HG03039 (cell line): ENCODE data around the gene GPR82.
A peak's percentile ranks its signal among the peaks of the same experiment; 100 is the strongest.
"Not testable (repeated sequence)": the region's sequence is repeated elsewhere in the genome, so short reads cannot be mapped to it uniquely, and the experiment has no call there.

Experiments used
- ATAC-seq: cut with Tn5 transposase; IDR thresholded peaks from one replicate; pipeline ENCODE4 v1.9.1; 2021; ENCODE audit warnings: mild to moderate bottlenecking, moderate library complexity; ENCODE audit not compliant: unreplicated experiment

The GPR82 gene

DNA sequence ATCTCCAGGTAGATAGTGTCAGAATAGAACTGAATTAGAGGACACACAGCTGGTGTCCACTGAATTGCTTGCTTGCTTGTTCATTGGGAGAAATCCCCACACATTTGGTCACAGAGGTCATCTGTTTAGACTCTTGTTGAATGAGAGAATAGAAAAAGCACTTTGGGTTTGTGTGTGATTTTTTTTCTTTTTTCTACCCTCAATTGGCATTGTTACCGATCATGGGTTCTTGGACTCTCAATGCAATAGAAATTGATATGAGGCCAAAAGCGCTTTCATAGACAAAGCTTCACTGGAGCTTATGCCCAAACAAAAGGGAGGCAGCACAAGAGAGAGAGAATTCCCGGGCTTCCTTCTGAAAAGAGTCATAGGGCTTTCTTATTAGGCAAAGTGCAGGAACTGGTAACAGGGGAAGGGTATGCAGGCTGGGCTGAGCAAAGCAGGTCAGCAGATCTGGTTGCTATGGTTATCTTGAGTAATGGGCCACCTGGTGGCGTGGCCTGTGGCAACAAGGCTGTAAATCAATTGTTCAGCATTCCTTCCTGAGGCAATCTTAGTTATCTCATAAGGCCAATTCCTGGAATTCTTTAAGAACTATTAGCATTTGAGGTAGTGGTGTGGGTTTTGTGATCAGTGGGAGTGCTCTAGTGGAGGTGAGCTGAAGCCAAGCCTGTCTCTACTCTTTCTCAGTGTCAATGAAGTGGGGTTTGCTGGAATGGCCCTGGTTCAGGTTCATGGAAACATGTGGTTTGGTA is 5.3 kb upstream of the GPR82 start:
- ATAC-seq: no peak

DNA sequence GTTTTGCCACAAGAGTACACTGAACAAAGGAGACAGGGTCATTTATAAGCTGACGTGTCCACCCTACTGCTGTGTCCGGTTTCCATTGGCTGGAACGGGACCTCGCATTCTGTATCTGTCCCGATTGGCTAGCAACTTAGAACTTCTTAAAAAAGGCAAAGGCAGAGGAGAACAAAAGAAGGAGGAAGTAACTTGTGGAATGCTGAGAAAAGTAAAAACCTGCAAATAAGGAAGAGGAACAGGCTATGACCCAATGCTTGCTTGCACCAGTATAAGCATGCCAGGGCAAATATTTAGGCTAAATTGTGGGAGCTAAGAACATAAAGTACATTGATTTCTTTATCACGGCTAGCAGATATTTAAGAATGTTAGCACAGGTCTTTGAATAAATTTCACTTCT is 4.4 kb upstream of the GPR82 start:
- ATAC-seq: not testable (repeated sequence)

DNA sequence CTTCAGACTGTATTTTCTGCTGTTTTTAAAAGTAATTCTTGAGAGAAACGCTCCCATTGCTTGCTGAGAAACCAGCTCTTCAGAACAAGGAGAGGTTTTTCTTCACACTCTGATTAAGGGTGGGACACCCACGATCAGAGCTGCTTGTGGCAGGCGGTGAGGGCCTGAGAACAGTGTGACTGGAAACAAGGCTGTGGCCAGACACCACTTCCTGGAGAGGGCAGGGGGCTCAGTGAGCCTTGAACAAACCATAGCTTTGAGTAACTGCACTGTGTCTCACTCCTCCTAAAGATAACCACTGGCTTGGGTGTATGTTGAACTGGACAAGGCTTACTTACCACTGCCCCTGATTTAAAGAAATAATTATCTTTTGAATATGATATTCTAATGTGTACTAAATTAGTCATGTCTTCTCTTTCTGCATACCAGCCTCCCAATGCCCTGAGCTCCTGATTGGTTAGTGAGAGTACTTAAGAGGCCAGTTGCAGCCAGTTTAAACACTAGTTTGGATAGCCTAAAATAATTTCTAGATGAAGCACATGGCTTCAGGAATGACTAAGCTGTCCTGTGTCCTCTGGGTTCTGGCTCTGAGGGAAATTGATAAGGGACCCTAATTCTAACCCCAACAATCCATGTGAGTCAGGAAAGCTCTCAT is 3.7 kb upstream of the GPR82 start:
- peak; percentile 70 for ATAC-seq

DNA sequence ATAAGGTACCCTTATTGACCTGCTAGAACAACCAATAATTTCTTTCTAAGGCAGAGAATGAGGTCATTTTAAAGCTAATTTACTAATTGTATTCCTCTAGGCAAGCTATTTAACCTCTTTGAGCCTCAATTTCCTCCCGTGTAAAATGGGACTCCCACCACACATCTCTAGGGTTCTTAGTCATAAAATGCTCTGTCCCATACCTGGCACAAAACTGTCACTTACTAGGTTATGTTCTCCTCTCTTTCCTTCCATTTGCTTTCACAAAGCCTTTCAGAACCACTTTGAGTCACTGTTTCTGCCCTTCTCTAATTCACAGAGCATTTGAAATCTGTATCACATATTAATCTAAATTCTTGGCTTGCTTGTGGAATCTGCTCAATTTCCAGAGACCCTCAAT is 2.4 kb upstream of the GPR82 start:
- ATAC-seq: no peak

DNA sequence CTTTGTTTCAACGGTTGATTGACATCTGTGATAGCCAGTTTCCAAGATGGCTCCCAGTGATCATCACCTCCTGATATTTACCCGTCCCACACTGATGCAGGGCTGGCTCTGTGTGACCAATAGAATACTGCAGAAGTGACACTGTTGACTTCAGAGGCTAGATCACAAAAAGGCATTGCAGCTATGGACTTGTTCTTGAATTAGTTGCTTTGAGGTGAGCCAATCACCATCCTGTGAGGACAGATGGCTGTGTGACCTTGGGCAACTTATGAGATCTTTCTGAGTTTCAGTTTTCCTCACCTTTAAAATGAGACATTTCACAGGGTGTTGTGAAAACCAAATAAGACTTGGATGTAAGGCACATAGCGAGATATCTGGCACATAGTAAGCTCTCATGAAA is 1.8 kb upstream of the GPR82 start:
- no peak for ATAC-seq

DNA sequence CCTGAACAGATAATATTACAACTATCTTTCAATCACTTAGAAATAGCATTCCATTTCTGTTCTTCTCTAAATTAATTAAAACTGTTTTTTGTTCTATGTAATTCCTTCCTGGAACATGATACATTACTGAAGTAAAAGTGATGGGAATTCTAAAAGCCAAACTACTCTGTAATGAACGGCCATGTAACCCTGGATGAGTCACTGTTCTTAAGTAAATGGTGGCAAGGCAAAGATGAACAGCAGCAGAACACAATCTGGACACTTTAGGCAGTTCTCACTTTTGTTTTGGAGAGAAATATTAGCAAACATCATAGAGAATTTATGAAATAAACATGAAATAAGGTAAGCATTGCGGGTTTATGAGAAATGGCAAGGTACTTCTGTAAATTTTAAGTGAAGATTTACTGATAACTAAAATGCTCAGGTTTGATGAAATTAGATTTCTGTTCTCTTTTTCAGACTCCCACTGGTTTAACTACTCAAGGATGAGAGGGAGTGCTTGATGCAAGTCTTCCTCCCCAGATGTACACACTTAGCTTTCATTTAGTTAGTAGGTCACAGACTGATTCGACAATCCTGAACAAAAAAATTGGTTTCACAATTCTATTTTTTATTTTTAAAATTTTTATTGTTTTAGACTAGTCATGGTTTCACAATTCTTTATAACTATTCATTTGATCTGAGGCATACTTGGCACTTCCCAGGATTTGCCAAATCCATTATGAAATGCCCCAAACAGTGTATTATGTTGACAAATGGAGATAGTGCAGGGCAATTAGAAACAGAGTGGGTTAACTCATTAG is 964 bp upstream of the GPR82 start:
- ATAC-seq: no peak

DNA sequence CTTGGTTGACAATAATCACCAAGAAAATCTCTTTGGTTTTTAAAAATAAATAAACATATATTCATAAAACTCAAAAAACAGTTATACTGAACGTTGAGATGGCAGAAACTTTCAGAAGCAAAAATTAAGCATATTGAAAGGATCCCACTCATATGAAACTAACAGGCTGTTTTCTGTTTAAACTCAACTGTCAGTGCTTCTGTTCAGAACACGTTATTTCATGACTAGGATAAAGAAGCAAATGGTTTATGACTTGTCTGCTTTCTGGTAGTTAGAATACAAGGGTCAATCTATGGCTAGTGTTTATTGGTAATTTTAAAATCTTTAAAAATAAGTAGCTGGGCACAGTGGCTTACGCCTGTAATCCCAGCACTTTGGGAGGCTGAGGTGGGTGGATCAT is 4.1 kb downstream of the GPR82 start:
- ATAC-seq: no peak

DNA sequence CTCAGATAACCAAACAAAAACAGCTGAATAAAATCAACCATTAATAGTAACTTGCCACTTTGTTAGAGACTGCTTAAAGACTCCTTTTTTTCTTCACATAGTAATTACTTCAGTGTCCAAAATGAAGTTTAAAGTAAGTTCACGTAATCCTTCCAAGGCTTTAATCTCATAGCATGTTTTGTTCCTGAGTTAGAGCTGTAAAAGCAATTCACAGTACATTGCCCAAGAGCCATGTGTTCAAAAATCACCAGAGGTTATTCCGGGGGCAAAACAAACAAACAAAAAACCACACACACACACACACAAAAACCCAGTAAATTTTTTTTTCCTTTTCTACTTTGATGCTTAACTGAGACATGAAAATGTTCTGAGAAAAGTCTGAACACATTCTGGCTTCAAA is 6.1 kb downstream of the GPR82 start:
- no peak for ATAC-seq

DNA sequence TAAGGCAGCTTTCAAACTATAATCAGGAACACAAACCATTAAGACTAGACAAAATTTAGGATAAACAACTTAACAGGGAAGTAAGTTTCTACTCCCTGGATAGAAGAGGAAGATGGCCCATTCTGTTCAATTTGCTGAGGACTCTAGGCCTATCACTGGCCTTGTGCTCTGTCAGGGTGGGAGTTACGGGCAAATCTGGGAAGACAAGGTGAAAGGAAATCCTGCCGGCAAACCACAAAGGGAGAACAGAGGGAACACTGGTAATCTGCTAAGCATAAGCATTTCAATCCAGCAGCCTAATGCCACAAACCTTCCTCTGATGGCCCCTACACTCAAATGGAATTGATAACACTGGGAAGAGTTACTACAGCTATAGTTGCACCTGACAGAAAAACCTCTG is 8.3 kb downstream of the GPR82 start:
- no peak for ATAC-seq

DNA sequence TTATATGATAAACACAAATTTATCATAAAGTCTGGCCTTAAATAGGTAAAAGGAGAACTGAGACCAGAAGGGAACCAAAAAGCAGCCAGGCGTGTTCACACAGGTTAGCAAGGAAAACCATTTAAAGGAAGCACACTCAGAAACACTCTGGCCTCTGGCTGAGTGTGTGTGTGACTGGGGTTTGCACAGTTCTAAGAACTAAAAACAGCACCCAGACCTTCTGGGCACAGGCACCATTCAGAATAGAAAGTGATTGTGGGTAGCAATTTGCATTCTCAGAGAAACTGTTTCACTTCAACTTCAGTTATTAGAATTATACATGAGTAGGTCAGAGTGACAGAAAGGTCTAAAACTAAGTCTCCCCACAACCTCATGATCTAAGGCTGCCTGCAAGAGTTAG is 10.0 kb downstream of the GPR82 start:
- peak; percentile 96 for ATAC-seq

DNA sequence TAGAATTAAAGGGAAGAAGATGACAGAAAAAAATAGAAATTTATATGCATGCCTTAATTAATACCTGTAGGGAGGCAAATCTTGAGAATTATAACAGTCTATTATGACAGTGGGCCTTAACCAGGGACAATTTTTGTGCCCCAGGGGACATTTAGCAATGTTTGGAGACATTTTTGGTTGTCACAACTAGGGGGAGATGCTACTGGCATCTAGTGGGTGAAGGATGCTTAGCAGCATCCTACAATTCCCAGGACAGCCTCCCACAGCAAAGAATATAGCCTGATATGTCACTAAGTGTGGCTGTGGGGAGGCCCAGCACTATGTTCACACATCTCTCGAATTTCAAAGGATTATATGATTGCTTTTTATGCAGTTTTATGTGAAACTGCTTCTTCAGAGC is 10.5 kb downstream of the GPR82 start:
- ATAC-seq: no peak

DNA sequence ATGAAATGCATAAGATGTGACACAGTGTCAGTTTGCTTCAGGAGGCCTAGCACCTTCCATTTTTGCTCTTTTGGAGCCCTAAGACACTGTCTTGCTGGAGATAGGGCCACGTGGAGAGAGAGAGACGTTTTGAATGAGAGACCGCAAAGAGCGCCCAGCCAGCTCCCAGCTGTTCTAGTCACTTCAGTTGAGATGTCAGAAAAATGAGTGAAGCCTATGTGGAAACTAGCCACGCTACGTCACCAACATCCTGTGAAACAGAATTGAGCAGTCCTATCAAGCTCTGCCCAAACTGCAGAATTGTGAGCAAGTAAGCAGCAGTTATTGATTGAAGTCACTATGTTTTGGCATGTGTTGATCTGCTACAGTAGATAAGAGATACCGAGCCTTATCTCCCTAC is 13.1 kb downstream of the GPR82 start:
- no peak for ATAC-seq

DNA sequence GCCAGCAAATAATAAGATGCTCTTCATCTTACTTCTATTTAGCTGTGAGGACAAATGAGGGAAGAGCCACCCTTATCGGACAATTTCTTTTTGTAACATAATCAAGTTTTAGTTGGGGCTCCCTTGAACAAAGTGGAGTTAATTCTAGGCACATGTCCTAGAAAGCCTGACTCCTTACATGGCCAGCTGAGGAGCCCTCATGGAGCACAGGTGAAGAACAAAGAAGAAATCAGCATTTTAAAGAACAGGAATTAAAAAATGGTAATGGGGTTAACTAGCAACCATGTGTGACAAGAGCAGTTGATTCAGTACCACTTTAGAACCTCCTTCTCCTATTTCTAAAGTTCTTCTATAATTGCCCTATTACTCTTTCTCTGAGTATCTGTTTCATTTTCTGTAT is 15.9 kb downstream of the GPR82 start:
- ATAC-seq: no peak

DNA sequence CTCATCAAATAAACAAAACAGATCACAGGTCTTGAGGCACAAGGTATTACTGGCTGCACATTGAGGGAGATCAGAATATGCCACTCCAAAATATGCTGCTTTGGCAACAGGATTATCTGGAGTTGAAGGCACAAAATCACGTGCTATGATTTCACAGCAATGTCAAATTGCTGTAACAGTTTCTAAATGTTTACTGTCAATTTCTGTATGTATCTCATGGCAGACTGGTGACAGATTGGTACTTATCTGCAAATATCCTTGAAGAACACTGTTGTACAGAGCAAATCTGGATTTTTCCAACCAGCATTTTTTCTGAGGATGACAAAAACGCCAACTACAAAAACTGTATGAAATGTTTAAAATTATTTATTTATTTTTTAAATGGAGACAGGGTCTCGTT is 26.7 kb downstream of the GPR82 start:
- no peak for ATAC-seq

DNA sequence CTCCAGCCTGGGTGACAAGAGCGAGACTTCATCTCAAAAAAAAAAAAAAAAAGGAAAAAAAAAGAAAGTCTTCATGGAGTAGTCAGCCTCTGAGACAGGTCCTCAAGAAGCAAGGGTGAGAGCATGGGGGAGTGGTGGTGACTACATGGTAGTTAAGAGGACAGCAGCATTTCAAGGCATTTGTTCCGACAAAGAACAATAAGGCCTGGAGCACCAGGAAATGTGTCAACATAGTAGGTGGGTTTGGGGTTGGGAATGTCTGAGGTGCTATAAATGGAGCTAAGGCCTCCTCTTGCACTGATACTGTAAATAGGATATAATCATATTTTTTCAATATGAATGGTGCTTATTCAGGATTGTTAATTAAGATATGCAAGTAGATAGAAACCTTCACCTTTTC is 34.4 kb downstream of the GPR82 start:
- no peak for ATAC-seq

DNA sequence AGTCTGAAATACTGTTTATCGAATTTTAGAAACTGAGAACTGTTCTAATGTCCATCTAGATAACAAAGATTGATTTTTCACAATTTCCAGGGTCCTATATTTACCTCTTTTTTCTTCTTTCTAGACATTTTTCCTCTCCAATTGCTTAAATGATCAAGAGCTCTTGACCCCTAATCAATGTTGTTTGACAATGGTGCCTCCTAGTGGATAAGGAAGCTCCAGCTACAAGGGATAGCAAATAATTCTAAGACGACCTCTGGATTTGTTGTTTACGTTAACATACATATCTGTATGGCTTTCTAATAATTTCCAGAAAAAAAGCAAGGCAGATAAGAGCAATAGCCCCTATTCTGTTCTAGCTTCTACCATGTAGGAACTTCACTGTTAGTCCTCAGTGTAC is 35.8 kb downstream of the GPR82 start:
- no peak for ATAC-seq

DNA sequence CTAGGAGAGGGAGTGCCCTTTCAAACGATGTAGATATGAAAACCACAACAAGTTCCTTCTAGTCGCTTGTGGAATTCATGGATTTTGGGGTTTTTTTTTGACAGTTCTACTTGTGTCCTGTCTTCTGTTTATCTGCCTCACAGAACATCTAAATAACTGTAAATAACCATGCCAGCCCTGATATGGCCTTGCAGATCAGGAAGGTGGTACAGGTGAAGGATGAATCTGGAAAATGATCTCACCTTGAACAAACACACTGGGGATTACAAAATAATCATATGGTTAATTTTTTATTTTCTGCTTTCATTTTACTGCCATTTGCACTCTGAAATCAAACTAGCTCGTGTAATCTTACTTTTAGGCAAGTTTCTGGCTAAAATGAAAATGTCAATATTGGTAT is 37.2 kb downstream of the GPR82 start:
- no peak for ATAC-seq

DNA sequence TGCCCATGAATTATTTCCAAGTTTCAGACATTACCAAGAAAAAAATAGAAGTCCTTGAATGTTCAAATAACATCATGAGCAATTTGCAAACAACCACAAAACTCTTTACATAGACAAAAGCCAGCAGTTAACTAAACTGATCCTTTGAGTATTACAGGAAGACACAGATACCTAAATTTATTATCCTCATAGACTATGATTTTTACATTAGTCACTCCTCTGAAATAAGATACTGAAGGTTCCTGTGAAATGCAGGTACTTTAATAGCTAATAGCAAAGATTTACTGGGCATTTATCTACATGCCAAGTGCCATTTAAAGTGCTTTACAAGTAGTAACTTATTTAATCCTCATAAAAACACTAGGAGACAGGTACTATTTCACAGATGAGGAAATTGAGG is 37.7 kb downstream of the GPR82 start:
- no peak for ATAC-seq

DNA sequence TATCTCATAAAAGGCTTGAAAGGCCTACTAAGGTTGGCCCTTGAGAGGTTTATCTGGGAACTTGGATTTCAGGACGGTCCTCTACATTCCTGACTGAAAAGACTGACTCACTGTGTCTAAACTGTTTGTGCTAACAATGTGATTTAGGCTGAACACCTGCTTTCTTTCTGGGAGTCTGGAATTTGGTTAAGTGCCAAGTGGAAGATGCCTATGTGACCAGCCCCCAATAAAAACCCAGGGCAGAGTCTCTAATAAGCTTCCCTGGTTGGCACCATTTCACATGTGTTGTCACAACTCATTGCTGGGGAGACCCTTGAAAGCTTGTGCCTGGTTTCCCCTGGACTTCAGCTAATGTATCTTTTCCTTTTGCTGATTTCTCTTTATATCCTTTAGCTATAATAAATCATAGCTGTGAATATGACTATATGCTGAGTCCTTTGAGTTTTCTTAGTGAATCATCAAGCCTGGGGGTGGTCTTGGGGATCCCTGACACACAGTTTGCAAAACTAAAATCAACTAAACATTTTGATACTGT is 55.1 kb downstream of the GPR82 start:
- ATAC-seq: no peak
